LNCaP clone FGC (cell line): ENCODE measurements around the gene NTN4.
A peak's percentile ranks its signal among the peaks of the same experiment; 100 is the strongest.

ENCODE experiments used
- DNase-seq: peaks from one replicate; pipeline ENCODE4 v3.0.0-alpha.2; 2011; ENCODE audit warnings: low read depth
- H3K4me3 ChIP-seq: 2 replicates; pipeline ENCODE4 v1.5.1; 2011; ENCODE audit warnings: mild to moderate bottlenecking, low read depth, low read length, control low read depth
- TF ChIP-seq, protein P1 (sequence below): IDR thresholded peaks from 2 replicates; pipeline ENCODE4 v1.5.1; 2012; ENCODE audit warnings: mild to moderate bottlenecking; ENCODE audit not compliant: control insufficient read depth, insufficient read depth; ENCODE audit errors: extremely low read depth

The NTN4 gene

DNA sequence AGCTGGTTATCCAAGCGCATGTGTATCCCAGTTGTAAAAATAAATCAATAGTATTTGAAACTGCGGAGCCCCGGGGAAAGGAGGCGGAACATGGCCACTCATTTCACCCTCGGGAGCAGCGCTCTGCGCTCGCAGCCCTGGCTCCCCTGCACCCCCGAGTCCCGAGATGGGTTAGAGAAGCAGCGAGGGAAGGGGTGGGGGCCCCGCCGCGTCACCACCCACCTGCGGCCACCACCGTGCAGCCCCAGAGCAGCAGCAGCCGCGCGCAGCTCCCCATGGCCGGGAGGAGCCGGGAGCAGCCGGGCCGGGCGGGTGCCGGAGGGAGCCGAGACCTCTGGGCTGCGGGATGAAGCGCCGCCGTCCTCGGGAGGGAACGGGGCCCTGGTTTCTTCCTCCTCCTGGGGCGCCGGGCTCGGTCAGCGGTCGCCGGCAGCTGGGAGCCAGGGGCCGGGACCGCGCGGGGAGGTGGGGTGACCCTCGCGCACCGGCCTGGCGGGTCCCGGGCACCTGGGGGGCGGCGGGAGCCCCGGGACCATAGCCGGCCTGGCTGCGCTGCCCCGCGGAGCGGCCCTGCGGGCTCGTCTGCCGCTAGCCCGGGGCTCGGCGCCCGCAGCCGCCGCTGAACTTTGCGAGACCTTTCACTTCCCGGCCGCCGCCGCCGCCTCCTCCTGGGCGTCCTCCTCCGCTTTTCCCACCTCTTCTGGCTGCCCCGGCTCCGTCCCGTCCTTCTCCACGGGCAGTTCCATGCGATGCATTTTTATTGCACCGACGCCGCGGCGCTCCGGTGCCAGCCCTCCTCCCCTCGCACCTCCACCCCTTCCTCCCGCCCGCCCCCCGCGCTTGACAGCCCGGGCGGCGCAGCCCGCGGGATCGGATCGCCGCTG lies at the start of gene NTN4:
TSS of gene NTN4 (minus strand) at position 732 of the 884 bp plus-strand sequence. CDS start at position 277, 455 bp downstream.
- peak within 1 kb of the TSS; percentile 45 for H3K4me3 ChIP-seq
- TF ChIP-seq, protein P1, sequence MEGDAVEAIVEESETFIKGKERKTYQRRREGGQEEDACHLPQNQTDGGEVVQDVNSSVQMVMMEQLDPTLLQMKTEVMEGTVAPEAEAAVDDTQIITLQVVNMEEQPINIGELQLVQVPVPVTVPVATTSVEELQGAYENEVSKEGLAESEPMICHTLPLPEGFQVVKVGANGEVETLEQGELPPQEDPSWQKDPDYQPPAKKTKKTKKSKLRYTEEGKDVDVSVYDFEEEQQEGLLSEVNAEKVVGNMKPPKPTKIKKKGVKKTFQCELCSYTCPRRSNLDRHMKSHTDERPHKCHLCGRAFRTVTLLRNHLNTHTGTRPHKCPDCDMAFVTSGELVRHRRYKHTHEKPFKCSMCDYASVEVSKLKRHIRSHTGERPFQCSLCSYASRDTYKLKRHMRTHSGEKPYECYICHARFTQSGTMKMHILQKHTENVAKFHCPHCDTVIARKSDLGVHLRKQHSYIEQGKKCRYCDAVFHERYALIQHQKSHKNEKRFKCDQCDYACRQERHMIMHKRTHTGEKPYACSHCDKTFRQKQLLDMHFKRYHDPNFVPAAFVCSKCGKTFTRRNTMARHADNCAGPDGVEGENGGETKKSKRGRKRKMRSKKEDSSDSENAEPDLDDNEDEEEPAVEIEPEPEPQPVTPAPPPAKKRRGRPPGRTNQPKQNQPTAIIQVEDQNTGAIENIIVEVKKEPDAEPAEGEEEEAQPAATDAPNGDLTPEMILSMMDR: no peak
- DNase-seq: no peak

DNA sequence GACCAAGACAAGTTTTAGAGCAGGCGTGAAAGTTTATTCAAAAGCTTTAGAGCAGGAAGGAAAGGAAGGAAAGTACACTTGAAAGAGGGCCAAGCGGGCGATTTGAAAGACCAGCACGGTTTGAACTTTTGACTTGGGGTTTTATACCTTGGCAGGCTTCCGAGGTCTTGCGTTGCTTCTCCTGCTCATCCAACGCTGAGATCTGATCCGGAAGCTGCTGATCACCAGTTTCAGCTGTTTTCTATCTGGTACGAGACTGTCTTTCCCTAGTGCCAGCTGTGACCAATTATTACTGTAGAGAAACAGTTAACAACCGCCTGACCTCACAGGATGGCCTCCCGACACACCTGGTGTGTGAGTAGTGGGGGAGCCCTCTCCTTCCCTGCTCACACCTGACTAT lies 47.6 kb upstream of the NTN4 start:
- DNase-seq: no peak
- TF ChIP-seq, protein P1: no peak
- H3K4me3 ChIP-seq: peak overlapping the region; percentile 24; the same call in 1 of the 2 replicates

DNA sequence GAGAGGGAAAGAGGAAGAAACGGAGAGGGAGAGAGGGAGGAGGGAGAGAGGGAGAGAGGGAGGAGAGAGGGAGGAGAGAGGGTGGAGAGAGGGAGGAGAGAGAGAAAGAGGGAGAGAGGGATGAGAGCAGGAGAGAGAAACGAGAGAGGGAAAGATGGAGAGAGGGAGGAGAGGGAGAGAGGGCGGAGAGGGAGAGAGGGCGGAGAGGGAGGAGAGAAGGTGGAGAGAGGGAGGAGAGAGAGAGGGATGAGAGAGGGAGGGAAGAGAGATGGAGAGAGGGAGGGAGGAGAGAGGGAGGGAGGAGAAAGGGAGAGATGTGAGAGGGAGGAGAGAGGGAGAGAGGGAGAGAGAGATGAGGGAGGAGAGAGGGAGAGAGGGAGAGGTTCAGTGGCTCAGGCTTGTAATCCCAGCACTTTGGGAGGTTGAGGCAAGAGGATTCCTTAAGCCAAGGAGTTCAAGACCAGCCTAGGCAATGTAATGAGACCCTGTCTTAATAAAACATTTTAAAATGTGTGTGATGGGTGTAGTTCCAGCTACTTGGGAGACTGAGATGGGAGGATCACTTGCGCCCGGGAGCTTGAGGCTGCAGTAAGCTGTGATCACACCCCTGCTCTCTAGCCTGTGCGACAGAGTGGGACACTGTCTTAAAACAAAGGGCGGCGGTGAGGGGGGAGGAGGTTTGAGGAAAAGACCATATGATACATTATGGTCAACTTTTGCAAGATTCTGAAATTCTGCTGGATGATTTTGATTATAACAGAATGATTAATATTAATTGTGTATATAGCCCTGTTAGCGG lies 46.9 kb upstream of the NTN4 start:
- no peak for DNase-seq
- TF ChIP-seq, protein P1: no peak
- no peak overlapping the region for H3K4me3 ChIP-seq

DNA sequence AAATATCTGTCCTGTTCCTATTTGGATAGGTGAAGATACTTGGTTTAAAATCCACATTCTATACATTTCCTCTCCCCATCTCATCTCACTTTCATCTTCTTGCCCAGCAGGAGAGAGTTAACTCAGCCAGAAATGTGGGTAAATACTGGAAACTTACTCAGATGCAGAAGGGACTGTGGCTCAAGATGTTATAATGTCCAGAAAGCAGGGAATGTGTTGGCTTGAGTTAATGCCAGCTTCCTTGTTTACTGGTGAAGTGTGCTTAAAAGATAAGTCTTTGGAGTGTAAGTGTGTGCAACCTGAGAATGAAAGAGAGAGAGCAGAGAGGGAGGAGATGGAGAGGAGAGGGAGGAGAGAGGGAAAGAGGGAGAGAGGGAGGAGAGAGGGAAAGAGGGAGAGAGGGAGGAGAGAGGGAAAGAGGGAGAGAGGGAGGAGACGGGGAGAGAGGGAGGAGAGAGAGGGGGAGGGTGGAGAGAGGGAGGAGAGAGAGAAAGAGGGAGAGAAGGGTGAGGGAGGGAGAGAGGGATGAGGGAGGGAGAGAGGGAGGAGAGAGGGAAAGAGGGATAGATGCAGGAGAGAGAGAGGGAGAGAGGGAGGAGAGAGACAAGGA lies 46.2 kb upstream of the NTN4 start:
- peak; percentile 80 for DNase-seq

DNA sequence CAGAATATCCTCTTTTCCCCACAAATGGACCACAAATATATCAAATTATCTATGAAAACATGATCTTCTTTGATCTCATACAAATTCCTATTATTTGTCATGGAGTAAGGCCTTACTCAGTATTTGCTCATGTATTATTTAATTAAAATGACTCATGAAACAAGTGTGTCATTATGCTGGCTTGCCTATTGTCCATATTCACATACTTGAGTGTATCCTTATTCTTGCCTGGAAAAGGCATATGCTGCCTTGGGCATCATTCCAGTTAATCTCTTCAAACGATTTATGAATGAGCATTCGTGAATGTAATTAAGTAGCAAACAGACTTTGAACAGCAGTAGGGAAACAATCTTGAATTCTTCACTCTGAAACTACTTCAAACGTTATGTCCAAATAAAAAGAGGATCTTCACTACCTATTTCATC lies 45.6 kb upstream of the NTN4 start:
- no peak overlapping the region for H3K4me3 ChIP-seq
- no peak for DNase-seq
- TF ChIP-seq, protein P1: no peak

More for the DNA sequence above, 46.2 kb upstream of the NTN4 start:
- TF ChIP-seq, protein P1: no peak
- no peak overlapping the region for H3K4me3 ChIP-seq

DNA sequence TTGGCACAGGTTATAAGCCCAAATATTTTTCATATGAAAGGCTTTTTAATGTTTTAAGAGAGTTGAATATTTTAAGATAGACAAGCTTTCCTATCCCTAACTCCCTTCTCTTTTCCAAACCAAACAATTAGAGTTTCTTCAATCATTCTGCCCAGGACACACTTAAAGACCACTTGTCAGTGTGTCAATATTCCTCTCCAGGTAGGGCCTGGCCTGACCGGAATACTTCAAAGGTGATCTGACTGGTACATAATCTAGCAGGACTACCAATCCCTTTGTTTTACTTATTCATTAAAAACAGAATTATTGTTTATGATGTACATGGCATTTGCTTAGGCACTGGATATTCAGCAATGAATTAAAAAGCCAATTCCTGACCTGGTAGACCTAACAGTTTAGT lies 44.0 kb upstream of the NTN4 start:
- no peak for DNase-seq
- TF ChIP-seq, protein P1: no peak
- no peak overlapping the region for H3K4me3 ChIP-seq
